HUES6 (cell line): ENCODE data around the gene PLCH1.

ENCODE experiments used
- H3K27ac ChIP-seq: 2 replicates; pipeline ENCODE4 v1.7.0; 2013; ENCODE audit warnings: low read depth, mild to moderate bottlenecking, low read length, inconsistent platforms
- H3K27me3 ChIP-seq: 2 replicates; pipeline ENCODE4 v1.6.1; 2013; ENCODE audit warnings: low read length; ENCODE audit not compliant: control insufficient read depth, insufficient read depth
- H3K36me3 ChIP-seq: 2 replicates; pipeline ENCODE4 v1.6.1; 2013; ENCODE audit warnings: low read length; ENCODE audit not compliant: control insufficient read depth, insufficient read depth
- H3K4me1 ChIP-seq: 2 replicates; pipeline ENCODE4 v1.6.1; 2013; ENCODE audit warnings: low read length; ENCODE audit not compliant: control insufficient read depth, insufficient read depth
- H3K4me3 ChIP-seq: 2 replicates; pipeline ENCODE4 v1.5.1; 2013; ENCODE audit warnings: low read depth, low read length
- H3K9ac ChIP-seq: one replicate; pipeline ENCODE4 v1.6.1; 2013; ENCODE audit warnings: mild to moderate bottlenecking, low read length
- H3K9me3 ChIP-seq: 2 replicates; pipeline ENCODE4 v1.6.1; 2013; ENCODE audit warnings: low read depth, low read length; ENCODE audit not compliant: control insufficient read depth, insufficient read depth

The PLCH1 gene

GRCh38 chr3:155497930-155498647, 246.8 kb downstream of the PLCH1 start:
- no peaks in the 10 kb centered on the region; the same call in 1 of the 2 replicates for H3K36me3 ChIP-seq
- H3K4me3 ChIP-seq, result no peak overlapping the region
- H3K4me1 ChIP-seq, result no peaks in the 10 kb centered on the region
- no peaks in the 10 kb centered on the region for H3K27me3 ChIP-seq
- no peaks in the 10 kb centered on the region for H3K9me3 ChIP-seq
- no peak overlapping the region for H3K9ac ChIP-seq
- H3K27ac ChIP-seq, result no peak overlapping the region

DNA sequence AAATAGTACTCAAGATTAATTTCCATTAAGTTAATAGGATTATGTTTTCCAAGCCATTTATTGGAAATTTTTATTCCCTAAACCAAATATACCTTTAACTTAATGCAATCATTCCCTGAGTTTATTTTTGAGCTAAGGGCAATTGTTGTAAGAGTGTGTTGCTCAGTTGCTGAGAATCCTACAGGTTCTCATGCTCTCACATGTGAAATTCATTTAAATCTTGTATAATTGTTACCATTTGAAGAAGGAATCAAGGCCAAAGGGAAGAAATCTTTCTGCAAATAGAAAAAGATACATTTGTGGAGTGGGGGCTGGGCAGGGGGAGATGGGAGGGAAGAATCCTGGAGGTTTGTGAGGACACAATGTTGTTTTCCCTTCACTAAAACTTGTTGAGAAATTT, 248.7 kb downstream of the PLCH1 start:
- H3K27me3 ChIP-seq, result no peaks in the 10 kb centered on the region
- no peak overlapping the region for H3K27ac ChIP-seq
- no peak overlapping the region for H3K9ac ChIP-seq
- H3K4me1 ChIP-seq, result no peaks in the 10 kb centered on the region
- no peaks in the 10 kb centered on the region; the same call in 1 of the 2 replicates for H3K36me3 ChIP-seq
- H3K9me3 ChIP-seq, result no peaks in the 10 kb centered on the region
- no peak overlapping the region for H3K4me3 ChIP-seq

GRCh38 chr3:155495387-155495786, 249.5 kb downstream of the PLCH1 start:
- Histone ChIP-seq H3K9me3 (no peaks in the 10 kb centered on the region), H3K27ac (no peak overlapping the region), H3K36me3 (no peaks in the 10 kb centered on the region; the same call in 1 of the 2 replicates), H3K9ac (no peak overlapping the region), H3K4me3 (no peak overlapping the region), H3K27me3 (no peaks in the 10 kb centered on the region), H3K4me1 (no peaks in the 10 kb centered on the region)

DNA sequence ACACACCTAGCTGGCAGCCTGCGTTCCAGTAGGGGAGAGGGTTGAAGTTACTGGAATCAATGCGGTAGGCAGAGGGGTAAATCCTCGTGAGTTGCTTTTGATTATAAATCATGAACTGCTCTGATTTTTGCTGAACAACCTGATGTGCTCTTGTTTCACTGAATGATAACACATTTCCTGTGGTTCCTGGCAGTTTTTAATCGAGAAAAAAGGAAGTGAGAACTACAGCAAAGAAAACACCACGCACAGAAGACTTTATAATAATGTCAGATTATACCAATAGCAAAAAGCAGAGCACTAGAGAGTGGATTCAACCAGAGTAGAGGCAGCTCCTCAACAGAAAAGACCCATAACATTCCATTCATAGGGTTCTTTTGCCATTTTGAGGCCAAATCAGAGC, 250.5 kb downstream of the PLCH1 start:
- H3K27ac ChIP-seq, result no peak overlapping the region
- no peaks in the 10 kb centered on the region for H3K9me3 ChIP-seq
- no peaks in the 10 kb centered on the region for H3K4me1 ChIP-seq
- no peaks in the 10 kb centered on the region; the same call in 1 of the 2 replicates for H3K36me3 ChIP-seq
- H3K27me3 ChIP-seq, result no peaks in the 10 kb centered on the region
- no peak overlapping the region for H3K4me3 ChIP-seq
- H3K9ac ChIP-seq, result no peak overlapping the region

DNA sequence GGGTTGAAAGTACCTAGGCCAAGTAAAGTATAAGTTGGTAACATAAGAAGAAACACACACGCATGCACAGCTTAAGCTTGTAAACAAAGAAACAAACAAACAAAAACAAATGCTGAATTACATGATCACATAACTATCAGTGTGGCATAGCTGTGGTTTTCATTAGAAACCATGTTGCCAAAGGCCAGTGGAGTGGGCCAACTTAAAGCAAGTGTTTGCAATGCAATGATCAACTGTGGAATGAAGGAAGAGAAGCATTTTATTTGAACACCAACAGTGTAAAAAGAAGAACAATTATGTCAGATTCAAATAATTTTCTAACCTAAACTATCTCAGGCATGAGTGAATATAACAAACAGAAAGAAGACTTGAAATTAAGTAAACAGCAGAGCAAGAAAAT, 252.0 kb downstream of the PLCH1 start:
- Histone ChIP-seq H3K36me3 (no peaks in the 10 kb centered on the region; the same call in 1 of the 2 replicates), H3K9ac (no peak overlapping the region), H3K4me3 (no peak overlapping the region), H3K27ac (no peak overlapping the region), H3K9me3 (no peaks in the 10 kb centered on the region), H3K4me1 (no peaks in the 10 kb centered on the region), H3K27me3 (no peaks in the 10 kb centered on the region)

DNA sequence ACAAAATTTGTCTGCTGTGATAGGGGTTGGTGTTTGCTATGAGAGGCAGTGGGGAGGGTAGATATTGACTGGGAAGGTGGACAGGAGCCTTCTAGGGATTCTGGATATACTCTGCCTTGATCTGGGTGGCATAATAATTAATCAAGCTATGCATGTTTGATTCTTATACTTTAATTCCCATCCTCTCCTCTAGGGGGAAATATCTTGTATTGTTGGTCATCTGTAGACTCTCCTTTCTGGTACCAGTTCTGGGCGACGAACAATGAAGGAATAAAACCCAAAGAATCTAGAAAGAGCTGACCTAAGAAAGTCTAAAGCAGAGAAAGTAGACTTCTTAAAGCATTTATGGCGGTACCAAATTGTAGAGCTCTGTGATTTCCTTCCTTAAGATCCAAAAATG, 253.2 kb downstream of the PLCH1 start:
- H3K36me3 ChIP-seq, result no peaks in the 10 kb centered on the region; the same call in 1 of the 2 replicates
- H3K4me3 ChIP-seq, result no peak overlapping the region
- no peaks in the 10 kb centered on the region for H3K27me3 ChIP-seq
- H3K9ac ChIP-seq, result no peak overlapping the region
- no peak overlapping the region for H3K27ac ChIP-seq
- H3K4me1 ChIP-seq, result no peaks in the 10 kb centered on the region
- H3K9me3 ChIP-seq, result no peaks in the 10 kb centered on the region

- no peak overlapping the region for H3K9ac ChIP-seq
- no peak overlapping the region for H3K27ac ChIP-seq
- no peak overlapping the region for H3K4me3 ChIP-seq
- no peaks in the 10 kb centered on the region; the same call in 1 of the 2 replicates for H3K36me3 ChIP-seq
- no peaks in the 10 kb centered on the region for H3K27me3 ChIP-seq
- no peaks in the 10 kb centered on the region for H3K4me1 ChIP-seq
- no peaks in the 10 kb centered on the region for H3K9me3 ChIP-seq
Measured at GRCh38 chr3:155488671-155489070, 256.2 kb downstream of the PLCH1 start.

- H3K36me3 ChIP-seq, result peaks cover 4% of the 10 kb centered on the region; the same call in 1 of the 2 replicates
Measured at GRCh38 chr3:155485897-155486296, 259.0 kb downstream of the PLCH1 start.

GRCh38 chr3:155481591-155481990, 263.3 kb downstream of the PLCH1 start:
- Histone ChIP-seq H3K4me3 (no peak overlapping the region), H3K4me1 (no peaks in the 10 kb centered on the region), H3K27ac (no peak overlapping the region), H3K36me3 (0 out of 2 replicates have a peak, but pooled peaks cover 4% of the 10 kb centered on the region), H3K9ac (no peak overlapping the region), H3K9me3 (0 out of 2 replicates have a peak, but pooled peaks cover 6% of the 10 kb centered on the region), H3K27me3 (no peaks in the 10 kb centered on the region)

More at GRCh38 chr3:155485897-155486296, 259.0 kb downstream of the PLCH1 start:
- no peaks in the 10 kb centered on the region for H3K4me1 ChIP-seq
- no peaks in the 10 kb centered on the region for H3K27me3 ChIP-seq
- H3K9ac ChIP-seq, result no peak overlapping the region
- no peaks in the 10 kb centered on the region for H3K9me3 ChIP-seq
- no peak overlapping the region for H3K27ac ChIP-seq
- H3K4me3 ChIP-seq, result no peak overlapping the region

DNA sequence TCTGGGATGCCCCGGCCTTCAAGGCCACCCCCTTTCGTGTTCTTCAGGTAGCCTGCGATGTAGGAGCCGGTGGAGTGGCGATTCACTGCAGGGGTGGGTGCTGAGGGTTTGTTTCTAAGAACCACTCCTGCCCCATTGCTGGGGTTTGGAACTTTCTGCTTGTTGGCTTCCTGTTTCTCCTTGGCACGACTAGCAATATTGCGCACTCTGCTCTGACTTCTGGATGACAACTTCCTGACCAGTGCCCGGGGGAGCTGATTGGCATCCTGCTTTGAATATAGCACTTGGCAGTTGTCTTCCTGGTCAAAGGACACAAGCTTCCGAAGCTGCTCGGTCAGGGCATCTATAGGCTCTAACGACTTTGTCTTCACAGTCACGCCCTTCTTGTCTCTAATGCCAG, 263.8 kb downstream of the PLCH1 start:
- no peak overlapping the region for H3K27ac ChIP-seq
- 0 out of 2 replicates have a peak, but pooled peaks cover 4% of the 10 kb centered on the region for H3K36me3 ChIP-seq
- no peak overlapping the region for H3K4me3 ChIP-seq
- no peaks in the 10 kb centered on the region for H3K27me3 ChIP-seq
- 0 out of 2 replicates have a peak, but pooled peaks cover 6% of the 10 kb centered on the region for H3K9me3 ChIP-seq
- no peaks in the 10 kb centered on the region for H3K4me1 ChIP-seq
- no peak overlapping the region for H3K9ac ChIP-seq

DNA sequence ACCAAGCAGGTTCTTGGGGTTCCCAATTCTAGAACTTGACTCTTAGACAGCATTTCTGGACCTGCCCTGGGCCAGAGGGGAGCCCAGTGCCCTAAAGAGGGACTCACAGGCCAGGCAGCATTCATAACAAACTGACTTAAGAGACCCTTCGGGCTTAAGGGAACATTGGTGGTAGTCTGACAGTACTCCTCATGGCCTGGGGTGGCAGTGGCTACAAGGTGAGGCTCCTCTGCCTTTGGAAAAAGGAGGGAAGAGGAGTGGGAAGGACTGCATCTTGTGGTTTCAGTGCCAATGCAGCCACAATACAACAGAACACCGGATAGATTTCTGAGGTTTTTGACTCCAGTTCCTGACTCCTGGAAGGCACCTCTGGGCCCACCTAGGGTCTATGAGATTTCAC, 279.2 kb downstream of the PLCH1 start:
- Histone ChIP-seq H3K36me3 (no peaks in the 10 kb centered on the region), H3K27me3 (no peaks in the 10 kb centered on the region), H3K4me1 (no peaks in the 10 kb centered on the region), H3K27ac (no peak overlapping the region), H3K9me3 (peaks cover 10% of the 10 kb centered on the region; the same call in 1 of the 2 replicates), H3K9ac (no peak overlapping the region), H3K4me3 (no peak overlapping the region)
